ENCODE data around the gene ENTREP3.

ENTREP3 gene

GRCh38 chr1:155202198-155202597 lies 53.1 kb downstream of the ENTREP3 start:
- TF ChIP-seq, protein P1, sequence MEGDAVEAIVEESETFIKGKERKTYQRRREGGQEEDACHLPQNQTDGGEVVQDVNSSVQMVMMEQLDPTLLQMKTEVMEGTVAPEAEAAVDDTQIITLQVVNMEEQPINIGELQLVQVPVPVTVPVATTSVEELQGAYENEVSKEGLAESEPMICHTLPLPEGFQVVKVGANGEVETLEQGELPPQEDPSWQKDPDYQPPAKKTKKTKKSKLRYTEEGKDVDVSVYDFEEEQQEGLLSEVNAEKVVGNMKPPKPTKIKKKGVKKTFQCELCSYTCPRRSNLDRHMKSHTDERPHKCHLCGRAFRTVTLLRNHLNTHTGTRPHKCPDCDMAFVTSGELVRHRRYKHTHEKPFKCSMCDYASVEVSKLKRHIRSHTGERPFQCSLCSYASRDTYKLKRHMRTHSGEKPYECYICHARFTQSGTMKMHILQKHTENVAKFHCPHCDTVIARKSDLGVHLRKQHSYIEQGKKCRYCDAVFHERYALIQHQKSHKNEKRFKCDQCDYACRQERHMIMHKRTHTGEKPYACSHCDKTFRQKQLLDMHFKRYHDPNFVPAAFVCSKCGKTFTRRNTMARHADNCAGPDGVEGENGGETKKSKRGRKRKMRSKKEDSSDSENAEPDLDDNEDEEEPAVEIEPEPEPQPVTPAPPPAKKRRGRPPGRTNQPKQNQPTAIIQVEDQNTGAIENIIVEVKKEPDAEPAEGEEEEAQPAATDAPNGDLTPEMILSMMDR (IDR thresholded peaks at IDR 0.05; ENCODE audit: extremely low read depth, missing control alignments): no peak
- DNase-seq (ENCODE audit: low spot score): no peak

DNA sequence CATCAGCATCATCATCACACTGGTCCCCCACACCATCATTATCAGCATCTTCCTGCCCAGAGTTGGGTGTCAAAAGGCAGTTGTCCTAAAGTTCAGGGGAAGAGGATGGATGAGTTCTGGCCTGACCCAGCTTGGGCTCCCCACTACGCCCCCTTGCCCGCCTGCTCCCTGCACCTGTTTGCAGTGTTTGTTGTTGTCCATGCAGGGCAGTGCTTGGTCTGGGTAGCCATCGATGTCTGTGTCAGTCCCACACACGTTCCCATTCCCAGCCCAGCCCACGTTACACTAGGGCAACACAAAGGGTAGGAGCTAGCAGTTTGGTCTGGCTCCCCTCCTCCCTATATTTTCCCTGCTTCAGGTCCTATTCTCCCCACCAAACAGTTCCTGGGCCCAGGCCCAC lies 54.4 kb downstream of the ENTREP3 start:
- DNase-seq (ENCODE audit: low spot score): no peak
- TF ChIP-seq, protein P1 (IDR thresholded peaks at IDR 0.05; ENCODE audit: extremely low read depth, missing control alignments): no peak

- no peak for DNase-seq (ENCODE audit: low spot score)
- TF ChIP-seq, protein P1 (IDR thresholded peaks at IDR 0.05; ENCODE audit: extremely low read depth, missing control alignments): no peak
Observed at GRCh38 chr1:155199792-155200191, 55.5 kb downstream of the ENTREP3 start.

- no peak for DNase-seq (ENCODE audit: low spot score)
- TF ChIP-seq, protein P1 (IDR thresholded peaks at IDR 0.05; ENCODE audit: extremely low read depth, missing control alignments): no peak
Observed at GRCh38 chr1:155198547-155198906, 56.8 kb downstream of the ENTREP3 start.

DNA sequence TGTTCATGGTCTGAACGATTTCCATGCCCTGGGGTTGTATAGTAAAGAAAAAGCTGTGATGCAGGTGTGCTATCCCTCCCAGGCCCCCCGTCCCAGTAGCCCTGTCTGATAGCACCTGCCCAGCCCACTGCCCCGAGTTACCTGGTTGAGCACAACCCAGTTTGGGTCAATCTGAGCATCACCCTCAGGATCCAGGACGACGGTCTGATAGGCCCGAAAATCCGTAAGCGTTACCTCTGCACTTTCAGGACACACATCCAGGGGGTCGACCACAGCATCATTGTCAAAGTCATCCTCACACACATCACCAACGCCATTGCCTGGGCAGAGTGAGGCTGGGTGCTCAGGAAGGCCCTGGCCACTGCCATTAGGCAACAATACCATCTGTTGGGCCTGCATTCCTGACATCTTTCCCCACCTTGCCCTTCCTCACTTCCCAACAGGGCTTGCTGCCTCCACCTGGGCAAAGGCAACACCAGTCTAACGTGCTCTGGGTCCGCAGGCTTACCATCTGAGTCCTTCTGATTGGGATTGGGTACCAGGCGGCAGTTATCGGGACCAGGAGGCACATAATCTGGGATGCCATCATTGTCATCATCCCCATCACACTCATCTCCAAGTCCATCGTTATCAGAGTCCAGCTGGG lies 57.3 kb downstream of the ENTREP3 start:
- TF ChIP-seq, protein P1 (IDR thresholded peaks at IDR 0.05; ENCODE audit: extremely low read depth, missing control alignments): no peak

More for the DNA sequence above, 57.3 kb downstream of the ENTREP3 start:
- DNase-seq (ENCODE audit: low spot score): no peak
